ENCODE data around the gene AGTR1.
A peak's percentile ranks its signal among the peaks of the same experiment; 100 is the strongest.

AGTR1 gene

DNA sequence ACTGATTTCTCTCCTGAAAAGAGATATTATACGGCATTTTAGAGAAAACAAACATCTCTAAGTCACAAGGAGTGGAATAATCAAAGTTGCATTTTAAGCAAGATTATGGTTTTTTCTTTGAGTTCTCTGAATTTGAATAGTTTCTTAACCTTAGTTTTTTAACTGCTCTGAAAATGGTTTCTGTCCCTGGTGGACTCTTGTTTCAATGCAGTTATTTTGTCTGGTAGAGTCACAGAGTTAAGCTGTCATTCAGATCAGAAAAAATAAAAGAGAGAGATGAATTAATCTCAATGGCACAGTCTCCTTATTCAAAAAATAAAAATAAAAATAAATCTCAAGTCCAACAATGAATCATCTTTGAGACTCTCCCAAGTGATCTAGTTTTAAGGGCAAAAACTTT lies 19.0 kb downstream of the AGTR1 start:
- no peak for DNase-seq (ENCODE audit: low spot score)
- TF ChIP-seq, protein P1, sequence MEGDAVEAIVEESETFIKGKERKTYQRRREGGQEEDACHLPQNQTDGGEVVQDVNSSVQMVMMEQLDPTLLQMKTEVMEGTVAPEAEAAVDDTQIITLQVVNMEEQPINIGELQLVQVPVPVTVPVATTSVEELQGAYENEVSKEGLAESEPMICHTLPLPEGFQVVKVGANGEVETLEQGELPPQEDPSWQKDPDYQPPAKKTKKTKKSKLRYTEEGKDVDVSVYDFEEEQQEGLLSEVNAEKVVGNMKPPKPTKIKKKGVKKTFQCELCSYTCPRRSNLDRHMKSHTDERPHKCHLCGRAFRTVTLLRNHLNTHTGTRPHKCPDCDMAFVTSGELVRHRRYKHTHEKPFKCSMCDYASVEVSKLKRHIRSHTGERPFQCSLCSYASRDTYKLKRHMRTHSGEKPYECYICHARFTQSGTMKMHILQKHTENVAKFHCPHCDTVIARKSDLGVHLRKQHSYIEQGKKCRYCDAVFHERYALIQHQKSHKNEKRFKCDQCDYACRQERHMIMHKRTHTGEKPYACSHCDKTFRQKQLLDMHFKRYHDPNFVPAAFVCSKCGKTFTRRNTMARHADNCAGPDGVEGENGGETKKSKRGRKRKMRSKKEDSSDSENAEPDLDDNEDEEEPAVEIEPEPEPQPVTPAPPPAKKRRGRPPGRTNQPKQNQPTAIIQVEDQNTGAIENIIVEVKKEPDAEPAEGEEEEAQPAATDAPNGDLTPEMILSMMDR (IDR thresholded peaks at IDR 0.05; ENCODE audit: extremely low read depth, insufficient read depth, missing control alignments) = no peak
- in situ Hi-C loops (cut with MboI; ENCODE audit: low pct_unique_long_range_greater_than_20kb, low sequenced_read_pairs, unreplicated experiment) = no loop called here

- in situ Hi-C loops (cut with MboI; ENCODE audit: low pct_unique_long_range_greater_than_20kb, low sequenced_read_pairs, unreplicated experiment) = no loop called here
- TF ChIP-seq, protein P1 (IDR thresholded peaks at IDR 0.05; ENCODE audit: extremely low read depth, insufficient read depth, missing control alignments) = no peak
- DNase-seq (ENCODE audit: low spot score) = no peak
Measured at GRCh38 chr3:148717885-148718561, 20.3 kb downstream of the AGTR1 start.

GRCh38 chr3:148718982-148719862 lies 21.5 kb downstream of the AGTR1 start:
- in situ Hi-C loops (cut with MboI; ENCODE audit: low pct_unique_long_range_greater_than_20kb, low sequenced_read_pairs, unreplicated experiment) = no loop called here
- DNase-seq (ENCODE audit: low spot score) = no peak
- TF ChIP-seq, protein P1 (IDR thresholded peaks at IDR 0.05; ENCODE audit: extremely low read depth, insufficient read depth, missing control alignments) = no peak

GRCh38 chr3:148720873-148721272 lies 23.2 kb downstream of the AGTR1 start:
- in situ Hi-C loops (cut with MboI; ENCODE audit: low pct_unique_long_range_greater_than_20kb, low sequenced_read_pairs, unreplicated experiment) = no loop called here
- TF ChIP-seq, protein P1 (IDR thresholded peaks at IDR 0.05; ENCODE audit: extremely low read depth, insufficient read depth, missing control alignments) = no peak
- DNase-seq (ENCODE audit: low spot score) = no peak

DNA sequence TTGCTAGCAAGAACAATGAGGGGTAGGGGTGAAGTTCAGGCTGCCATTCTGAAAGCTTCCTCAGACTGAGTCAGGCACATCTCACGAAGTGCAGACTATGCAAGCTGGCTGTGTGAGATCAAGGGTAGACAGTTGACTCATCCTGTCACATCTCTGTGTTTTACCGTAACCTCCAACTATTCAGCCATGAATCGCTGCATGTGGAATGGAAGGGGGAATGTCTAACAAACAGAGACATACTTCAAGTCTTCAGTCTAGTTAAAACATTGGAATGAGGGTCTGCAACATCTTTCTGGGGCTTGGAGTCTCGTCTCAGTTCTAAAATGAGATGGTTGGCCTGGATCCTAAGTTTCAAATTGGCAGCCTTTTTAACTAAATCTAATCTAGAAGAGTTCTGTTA lies 25.9 kb downstream of the AGTR1 start:
- in situ Hi-C loops (cut with MboI; ENCODE audit: low pct_unique_long_range_greater_than_20kb, low sequenced_read_pairs, unreplicated experiment) = no loop called here
- no peak for DNase-seq (ENCODE audit: low spot score)
- TF ChIP-seq, protein P1 (IDR thresholded peaks at IDR 0.05; ENCODE audit: extremely low read depth, insufficient read depth, missing control alignments) = no peak

DNA sequence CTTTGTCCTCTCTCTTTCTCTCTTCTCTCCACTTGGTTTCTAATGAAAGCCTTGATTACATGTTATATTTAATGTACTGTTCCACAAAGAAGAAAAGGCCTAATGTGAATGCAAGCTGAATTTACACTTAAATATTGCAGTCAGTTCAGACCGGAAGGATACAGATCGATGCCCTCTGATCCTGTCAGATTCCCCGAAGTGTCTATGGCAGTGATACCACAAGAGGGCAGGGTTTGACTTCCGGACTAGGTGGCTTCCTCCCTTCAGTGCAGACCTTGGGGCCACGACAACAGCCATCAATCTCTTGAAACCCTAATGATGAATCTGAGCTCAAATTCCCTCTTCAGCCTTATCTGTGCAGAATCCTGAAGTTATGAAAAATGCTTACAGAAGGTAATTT lies 29.5 kb downstream of the AGTR1 start:
- in situ Hi-C loops (cut with MboI; ENCODE audit: low pct_unique_long_range_greater_than_20kb, low sequenced_read_pairs, unreplicated experiment) = no loop called here
- TF ChIP-seq, protein P1 (IDR thresholded peaks at IDR 0.05; ENCODE audit: extremely low read depth, insufficient read depth, missing control alignments) = peak; percentile 27
- peak; percentile 7 for DNase-seq (ENCODE audit: low spot score)
